Large intestine (tissue), 3 donors: ENCODE measurements around the gene TNIP1. TPM values are rescaled to one million over a fixed set of nuclear protein-coding genes. Genes with fewer than 3 reads are reported as not detected.

Source experiments
- DNase-seq, 2 donors: peaks; one replicate each; pipeline versions ENCODE4 v3.0.0 to v3.0.0-alpha.2; 2013
- H3K27ac ChIP-seq: one replicate; pipeline ENCODE4 v1.5.1; 2013; ENCODE audit warnings: low read length
- H3K27me3 ChIP-seq: 2 replicates; pipeline ENCODE4 v1.6.1; 2013; ENCODE audit warnings: low read length; ENCODE audit not compliant: control insufficient read depth, insufficient read depth
- H3K36me3 ChIP-seq: 2 replicates; pipeline ENCODE4 v1.6.1; 2013; ENCODE audit warnings: low read length; ENCODE audit not compliant: control insufficient read depth, insufficient read depth
- H3K4me1 ChIP-seq: one replicate; pipeline ENCODE4 v1.6.1; 2013; ENCODE audit warnings: low read length; ENCODE audit not compliant: control insufficient read depth, insufficient read depth
- H3K4me3 ChIP-seq: one replicate; pipeline ENCODE4 v1.5.1; 2013; ENCODE audit warnings: low read length
- H3K9me3 ChIP-seq: one replicate; pipeline ENCODE4 v1.6.1; 2013; ENCODE audit warnings: mild to moderate bottlenecking, low read depth, low read length, moderate library complexity; ENCODE audit not compliant: control insufficient read depth
- WGBS: methylation state at CpG from one replicate; pipeline ENCODE4 v1.1.5; 2013; ENCODE audit warnings: low lambda C conversion rate; ENCODE audit not compliant: insufficient coverage; 5-methylcytosine and 5-hydroxymethylcytosine counted together
- polyA plus RNA-seq: library from polyadenylated mRNA; unstranded; fragments of 120-200 nt; gene quantifications from one replicate; pipeline ENCODE4 v1.2.1, GENCODE V29; 2013

TNIP1 gene
- polyA plus RNA-seq, 1 donor = 69.0 TPM

DNA sequence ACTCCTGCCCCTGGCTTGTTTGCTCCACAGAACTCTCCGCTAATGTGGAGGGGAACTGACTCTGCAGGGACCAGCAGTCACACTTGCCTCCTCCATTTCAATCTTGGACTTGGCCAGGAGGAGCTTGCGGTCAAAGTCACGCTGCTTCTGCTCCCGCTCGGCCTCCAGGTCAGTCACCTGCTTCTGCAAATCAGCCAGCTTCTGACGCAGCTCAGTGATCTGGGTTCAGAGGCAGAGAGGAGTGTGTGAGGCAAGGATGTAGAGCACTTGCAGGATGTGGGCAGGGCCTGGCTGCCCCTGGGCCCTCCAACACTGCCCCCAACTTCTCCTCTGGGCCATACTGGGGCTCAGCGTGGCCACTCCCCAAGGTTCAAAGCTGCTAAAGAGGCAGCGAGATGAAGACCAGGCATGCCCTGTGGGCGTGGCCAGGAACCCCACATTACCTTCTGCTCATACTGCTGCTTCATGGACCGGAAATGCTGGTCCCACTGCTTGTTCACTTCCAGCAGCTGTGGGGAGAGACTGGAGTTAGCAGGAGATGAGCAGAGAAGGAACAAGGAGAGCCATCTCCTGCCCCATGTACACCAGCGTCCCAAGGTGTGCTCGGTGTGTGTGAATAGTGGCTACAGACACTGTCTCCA lies 38.3 kb downstream of the TNIP1 start:
- no peaks in the 10 kb centered on the region for H3K27me3 ChIP-seq
- H3K36me3 ChIP-seq = peaks cover 92% of the 10 kb centered on the region
- no peak overlapping the region for H3K27ac ChIP-seq
- H3K4me1 ChIP-seq = peaks cover 6% of the 10 kb centered on the region
- no peak overlapping the region for H3K4me3 ChIP-seq
- DNase-seq = no peak
- no peaks in the 10 kb centered on the region for H3K9me3 ChIP-seq
- WGBS = no CpG with 5 or more reads among the region's 12 CpGs

DNA sequence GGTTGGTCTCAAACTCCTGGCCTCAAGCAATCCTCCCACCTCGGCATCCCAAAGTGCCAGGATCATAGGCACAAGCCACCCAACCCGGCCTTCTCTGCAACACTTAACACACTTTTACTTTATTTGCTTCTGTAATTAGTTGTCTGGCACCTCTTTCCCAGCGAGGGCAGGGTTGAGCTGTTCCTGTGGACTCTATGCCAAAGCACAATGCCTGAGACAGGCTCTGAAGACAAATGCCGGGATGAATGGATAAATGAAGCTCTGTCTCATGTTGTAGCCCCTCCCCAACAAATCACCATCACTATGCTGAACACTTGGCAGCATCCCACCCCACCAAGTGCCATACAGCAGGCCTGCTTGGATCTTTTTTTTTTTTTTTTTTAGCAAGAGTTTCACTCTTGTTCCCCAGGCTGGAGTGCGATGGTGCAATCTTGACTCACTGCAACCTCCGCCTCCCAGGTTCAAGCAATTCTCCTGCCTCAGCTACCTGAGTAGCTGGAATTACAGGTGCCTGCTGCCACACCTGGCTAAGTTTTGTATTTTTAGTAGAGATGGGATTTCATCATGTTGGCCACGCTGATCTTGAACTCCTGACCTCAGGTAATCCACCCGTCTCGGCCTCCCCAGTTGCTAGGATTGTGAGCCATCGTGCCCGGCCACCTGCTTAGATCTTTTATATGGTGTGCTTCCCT lies 39.1 kb downstream of the TNIP1 start:
- H3K9me3 ChIP-seq = no peaks in the 10 kb centered on the region
- H3K4me1 ChIP-seq = peaks cover 6% of the 10 kb centered on the region
- H3K4me3 ChIP-seq = no peak overlapping the region
- no peak for DNase-seq
- WGBS = 96% methylated on average over 4 of the region's 11 CpGs
- no peaks in the 10 kb centered on the region for H3K27me3 ChIP-seq
- H3K27ac ChIP-seq = no peak overlapping the region
- peaks cover 91% of the 10 kb centered on the region for H3K36me3 ChIP-seq

DNA sequence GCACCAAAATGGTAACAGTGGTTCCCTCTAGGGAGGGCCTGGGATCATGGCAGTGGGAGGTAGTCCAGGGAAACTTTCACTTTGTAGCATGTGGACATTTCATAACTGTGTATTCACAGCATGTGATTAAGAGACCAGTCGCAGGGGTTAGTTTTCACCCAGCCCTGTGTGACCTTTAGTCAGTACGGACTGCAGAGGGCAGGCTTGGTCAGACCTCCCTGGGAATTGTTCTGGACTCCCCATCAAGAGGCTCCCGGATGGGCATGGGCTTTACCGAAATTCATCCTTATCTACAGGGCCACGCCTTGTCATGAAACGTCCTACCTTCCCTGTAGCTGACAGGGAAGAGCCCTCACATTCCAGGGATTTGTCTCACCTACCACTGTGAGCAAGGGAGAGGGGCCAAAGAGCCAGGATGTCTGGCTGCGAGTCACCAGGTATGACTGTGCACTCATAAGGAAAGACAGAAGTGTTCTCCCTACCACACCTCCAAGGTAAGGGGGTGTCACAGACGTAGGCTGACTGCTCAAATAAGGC lies 40.6 kb downstream of the TNIP1 start:
- Histone ChIP-seq H3K27ac (no peak overlapping the region), H3K4me3 (no peak overlapping the region), H3K4me1 (peaks cover 6% of the 10 kb centered on the region), H3K27me3 (no peaks in the 10 kb centered on the region), H3K36me3 (peaks cover 91% of the 10 kb centered on the region), H3K9me3 (no peaks in the 10 kb centered on the region)
- DNase-seq = peak in 1 of 2 donors; percentile 54
- no CpG with 5 or more reads among the region's 8 CpGs for WGBS

DNA sequence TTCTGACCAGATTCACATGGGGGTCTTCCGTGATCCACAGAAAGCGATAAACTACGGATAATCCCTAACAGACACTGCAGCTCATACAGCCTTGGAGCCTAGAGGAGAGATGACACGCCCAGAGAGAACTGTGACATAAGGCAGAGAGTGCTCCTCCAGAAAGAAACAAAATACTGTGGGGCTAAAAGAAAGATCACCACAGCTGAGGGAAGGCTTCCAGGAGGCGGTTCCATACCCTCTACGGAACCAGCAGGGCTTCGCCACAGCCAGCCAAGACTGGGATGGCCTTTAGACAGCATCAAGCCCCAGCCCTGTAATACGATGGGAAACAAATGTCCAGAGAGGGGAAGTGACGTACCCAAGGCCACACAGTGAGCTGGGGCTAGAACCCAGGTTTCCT lies 41.2 kb downstream of the TNIP1 start:
- Histone ChIP-seq H3K9me3 (no peaks in the 10 kb centered on the region), H3K4me1 (peaks cover 6% of the 10 kb centered on the region), H3K27me3 (no peaks in the 10 kb centered on the region), H3K4me3 (no peak overlapping the region), H3K36me3 (peaks cover 91% of the 10 kb centered on the region), H3K27ac (no peak overlapping the region)
- DNase-seq = no peak
- no CpG with 5 or more reads among the region's 9 CpGs for WGBS

DNA sequence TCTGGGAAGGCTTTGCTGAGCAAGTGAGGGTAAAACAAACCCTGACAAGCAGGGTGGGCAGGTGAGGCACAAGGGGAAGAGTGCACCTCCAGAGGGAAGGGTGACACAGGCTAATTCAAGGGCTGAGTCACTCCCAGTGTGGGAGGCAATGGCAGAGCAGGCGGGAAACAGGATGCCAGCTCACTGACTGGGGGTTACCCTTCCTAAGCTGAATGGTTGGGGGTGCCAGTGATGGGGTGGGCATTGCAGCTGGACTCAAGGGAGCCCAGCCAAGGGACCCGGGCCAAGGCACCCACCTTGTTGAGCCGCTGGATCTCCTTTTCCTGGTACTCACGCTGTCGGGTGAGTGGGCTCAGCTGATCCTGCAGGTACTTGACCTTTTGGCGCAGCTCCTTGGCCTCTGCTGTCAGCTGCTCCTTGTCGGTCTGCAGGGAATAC lies 42.0 kb downstream of the TNIP1 start:
- H3K27me3 ChIP-seq = no peaks in the 10 kb centered on the region
- H3K27ac ChIP-seq = no peak overlapping the region
- no peaks in the 10 kb centered on the region for H3K9me3 ChIP-seq
- H3K4me1 ChIP-seq = peaks cover 6% of the 10 kb centered on the region
- H3K4me3 ChIP-seq = no peak overlapping the region
- WGBS = no CpG with 5 or more reads among the region's 7 CpGs
- H3K36me3 ChIP-seq = peaks cover 93% of the 10 kb centered on the region
- DNase-seq = no peak

DNA sequence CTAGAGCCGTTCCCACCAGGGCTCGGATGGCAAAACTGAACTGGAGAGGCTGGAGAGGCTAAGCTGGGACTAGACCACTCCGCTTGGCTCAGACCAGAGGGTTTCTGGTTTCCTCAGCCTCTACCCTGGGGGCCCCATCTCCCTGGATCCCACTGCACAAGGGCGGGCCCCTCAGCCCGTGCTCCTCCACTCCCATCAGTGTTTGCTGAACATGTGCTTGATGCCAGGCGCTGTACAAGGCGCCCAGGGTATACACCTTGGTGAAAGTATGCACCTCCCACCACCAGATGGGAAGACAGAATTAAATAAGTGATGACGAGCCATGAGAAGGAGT lies 42.5 kb downstream of the TNIP1 start:
- Histone ChIP-seq H3K36me3 (peaks cover 96% of the 10 kb centered on the region), H3K27ac (no peak overlapping the region), H3K4me1 (peaks cover 6% of the 10 kb centered on the region), H3K4me3 (no peak overlapping the region), H3K27me3 (no peaks in the 10 kb centered on the region), H3K9me3 (no peaks in the 10 kb centered on the region)
- DNase-seq = no peak
- WGBS = no CpG with 5 or more reads among the region's 8 CpGs

DNA sequence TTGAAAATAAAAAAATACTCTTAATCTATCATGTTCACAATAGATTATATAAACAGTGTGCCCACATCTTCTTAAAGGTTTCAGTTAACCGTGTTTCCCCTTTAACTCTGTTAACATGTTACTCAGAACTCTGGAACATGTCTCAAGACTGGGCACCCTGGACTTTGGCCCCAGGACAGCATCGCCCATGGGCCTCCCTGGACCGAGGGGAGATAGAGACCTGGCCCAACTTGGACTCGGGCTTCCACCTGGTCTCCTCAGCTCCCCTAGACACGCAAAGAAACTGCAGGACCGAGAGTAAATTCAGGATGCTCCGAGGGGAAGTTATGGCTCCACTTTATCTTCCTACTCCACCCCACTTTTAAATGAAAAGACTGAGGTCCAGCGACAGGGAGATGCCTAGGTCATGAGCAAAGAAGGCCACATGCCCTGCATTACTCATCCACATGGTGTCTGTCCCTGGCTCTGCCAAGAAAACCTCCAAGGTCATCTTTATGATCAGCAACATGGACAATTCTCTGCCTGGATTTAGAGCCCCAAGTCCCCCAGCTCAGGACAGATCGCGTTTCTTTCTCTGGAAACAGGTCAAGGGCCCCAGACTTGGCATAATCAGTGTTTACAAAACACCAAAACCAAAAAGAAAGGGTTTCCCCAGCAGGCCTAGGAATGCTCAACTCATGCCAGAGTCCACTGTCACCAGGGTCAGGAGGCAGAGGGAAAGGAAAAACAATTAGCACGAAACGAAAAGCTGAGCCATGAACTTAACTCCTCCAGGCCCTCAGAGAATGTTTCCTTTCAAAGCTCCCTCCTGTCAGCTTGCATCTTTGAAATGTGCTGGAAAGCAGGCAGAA lies 43.0 kb downstream of the TNIP1 start:
- H3K27me3 ChIP-seq = no peaks in the 10 kb centered on the region

DNA sequence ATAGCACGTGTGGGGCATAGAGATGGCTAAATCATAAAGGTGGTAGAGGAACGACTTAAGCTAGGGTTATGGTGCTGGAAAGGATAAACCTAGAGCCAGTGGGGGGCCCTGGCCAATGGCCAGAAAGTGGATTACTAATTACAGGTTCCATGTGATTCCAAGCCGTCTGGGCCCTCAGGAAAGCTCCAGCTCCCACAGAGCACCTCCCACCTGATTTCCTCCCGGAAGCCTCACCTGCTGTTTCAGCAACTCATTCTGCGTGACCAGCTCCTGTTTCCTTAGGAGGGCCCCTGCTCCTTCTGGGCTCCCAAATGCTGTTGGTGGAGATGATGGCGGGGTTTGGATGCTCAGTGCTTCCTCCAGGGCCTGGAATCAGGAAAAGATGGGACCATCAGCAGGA lies 44.3 kb downstream of the TNIP1 start:
- Histone ChIP-seq H3K4me3 (no peak overlapping the region), H3K27me3 (no peaks in the 10 kb centered on the region), H3K4me1 (peaks cover 6% of the 10 kb centered on the region), H3K9me3 (no peaks in the 10 kb centered on the region), H3K27ac (no peak overlapping the region), H3K36me3 (peaks cover 92% of the 10 kb centered on the region)
- 100% methylated on average over 1 of the region's 6 CpGs for WGBS
- no peak for DNase-seq

More for the DNA sequence above, 43.0 kb downstream of the TNIP1 start:
- peaks cover 94% of the 10 kb centered on the region for H3K36me3 ChIP-seq
- DNase-seq = peak in 1 of 2 donors; percentile 27
- H3K27ac ChIP-seq = no peak overlapping the region
- H3K4me1 ChIP-seq = peaks cover 6% of the 10 kb centered on the region
- WGBS = no CpG with 5 or more reads among the region's 12 CpGs
- no peaks in the 10 kb centered on the region for H3K9me3 ChIP-seq
- H3K4me3 ChIP-seq = no peak overlapping the region

DNA sequence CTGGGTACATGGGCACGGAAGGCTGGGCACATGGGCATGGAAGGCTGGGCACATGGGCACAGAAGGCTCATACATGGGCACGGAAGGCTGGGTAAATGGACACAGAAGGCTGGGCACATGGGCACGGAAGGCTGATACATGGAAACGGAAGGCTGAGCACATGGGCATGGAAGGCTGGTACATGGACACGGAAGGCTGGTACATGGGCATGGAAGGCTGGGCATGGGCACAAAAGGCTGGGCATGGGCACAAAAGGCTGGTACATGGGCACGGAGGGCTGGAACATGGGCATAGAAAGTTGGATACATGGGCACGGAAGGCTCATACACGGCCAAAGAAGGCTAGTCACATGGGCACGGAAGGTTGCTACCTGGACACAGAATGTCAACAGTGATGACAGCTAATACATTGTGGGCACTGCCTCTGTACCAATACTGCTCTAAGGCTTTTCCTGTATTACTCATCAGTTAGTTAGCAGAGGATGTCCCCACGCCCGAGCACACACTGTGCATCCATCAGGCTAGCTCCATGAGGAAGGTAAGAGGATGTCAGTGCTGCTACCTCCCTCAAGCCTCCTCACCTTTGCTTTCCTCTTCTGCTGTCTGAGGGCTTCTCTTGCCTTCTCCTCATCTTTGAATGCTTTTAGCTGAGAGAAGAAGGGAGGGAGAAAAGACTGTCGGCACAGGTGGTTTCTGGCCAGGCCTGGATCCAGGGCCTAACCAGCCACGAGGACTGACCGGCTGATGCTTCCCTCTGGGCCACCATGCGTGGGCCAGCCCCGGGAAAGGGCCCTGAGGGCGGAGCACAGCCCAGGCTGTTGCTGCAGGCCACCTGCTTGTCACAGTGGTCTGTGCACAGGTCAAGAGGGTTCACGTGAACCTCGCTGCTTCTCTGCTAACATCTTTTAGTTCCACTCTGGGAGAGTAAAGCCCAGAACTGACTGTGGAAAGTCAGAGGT lies 46.1 kb downstream of the TNIP1 start:
- H3K27ac ChIP-seq = no peak overlapping the region
- no peak overlapping the region for H3K4me3 ChIP-seq
- H3K9me3 ChIP-seq = no peaks in the 10 kb centered on the region
- H3K4me1 ChIP-seq = peaks cover 6% of the 10 kb centered on the region
- no peak for DNase-seq
- WGBS = no CpG with 5 or more reads among the region's 19 CpGs
- peaks cover 94% of the 10 kb centered on the region for H3K36me3 ChIP-seq
- H3K27me3 ChIP-seq = no peaks in the 10 kb centered on the region
